KG1 (cell line): Measurements from ENCODE around the gene SMIM3.
"Not testable (repeated sequence)": the region's sequence is repeated elsewhere in the genome, so short reads cannot be mapped to it uniquely, and the experiment has no call there.

Source experiments
- DNase-seq: peaks from one replicate; lab custom pipeline; 2025; lab: John Stamatoyannopoulos, UW

Gene SMIM3

DNA sequence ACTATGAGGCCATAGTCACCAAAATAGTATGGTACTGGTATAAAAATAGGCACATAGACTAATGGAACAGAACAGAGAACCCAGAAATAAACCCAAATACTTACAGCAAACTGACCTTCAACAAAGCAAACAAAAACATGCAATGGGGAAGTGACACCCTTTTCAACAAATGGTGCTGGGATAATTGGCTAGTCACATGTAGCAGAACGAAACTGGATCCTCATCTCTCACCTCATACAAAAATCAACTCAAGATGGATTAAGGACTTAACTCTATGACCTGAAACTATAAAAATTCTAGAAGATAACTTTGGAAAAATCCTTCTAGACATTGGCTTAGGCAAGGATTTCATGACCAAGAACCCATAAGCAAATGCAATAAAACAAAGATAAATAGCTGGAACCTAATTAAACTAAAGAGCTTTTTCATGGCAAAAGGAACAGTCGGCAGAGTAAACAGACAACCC, 14.9 kb downstream of the SMIM3 start:
- not testable (repeated sequence) for DNase-seq

DNA sequence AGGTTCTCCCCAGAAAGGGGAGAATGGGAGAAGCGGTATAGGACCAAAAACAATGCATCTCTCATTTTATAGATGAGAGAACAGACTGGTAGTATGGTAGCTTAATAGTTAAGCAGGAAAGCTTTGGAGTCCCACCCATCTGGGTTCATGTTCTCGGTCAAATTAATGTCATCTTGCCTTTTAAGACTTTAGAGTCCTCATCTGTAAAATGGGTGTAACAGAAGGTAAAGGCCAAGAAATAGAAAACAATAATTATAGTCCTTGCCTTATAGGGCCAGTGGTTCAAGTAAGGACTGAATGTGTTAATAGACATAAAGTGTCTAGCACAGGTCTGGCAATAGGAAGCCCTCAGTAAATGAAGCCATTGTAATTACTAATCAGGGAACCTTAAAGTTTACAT, 16.4 kb downstream of the SMIM3 start:
- DNase-seq: no peak

DNA sequence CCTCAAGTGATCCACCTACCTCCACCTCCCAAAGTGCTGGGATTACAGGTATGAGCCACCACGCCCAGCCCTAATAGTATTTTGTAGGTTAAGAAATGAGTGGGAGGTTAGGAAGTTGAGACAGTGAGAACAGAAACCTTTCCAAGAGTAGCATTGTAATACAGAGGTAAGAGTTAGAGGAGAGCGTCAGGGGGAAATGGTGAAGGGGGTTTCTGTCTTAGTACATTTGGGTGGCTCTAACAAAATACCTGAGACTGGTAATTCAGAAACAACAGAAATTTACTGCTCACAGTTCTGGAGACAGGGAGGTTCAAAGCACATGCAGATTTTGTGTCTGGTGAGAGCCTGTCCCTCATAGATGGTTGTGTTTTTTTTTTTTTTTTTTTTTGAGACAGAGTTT, 18.8 kb downstream of the SMIM3 start:
- DNase-seq: no peak

DNA sequence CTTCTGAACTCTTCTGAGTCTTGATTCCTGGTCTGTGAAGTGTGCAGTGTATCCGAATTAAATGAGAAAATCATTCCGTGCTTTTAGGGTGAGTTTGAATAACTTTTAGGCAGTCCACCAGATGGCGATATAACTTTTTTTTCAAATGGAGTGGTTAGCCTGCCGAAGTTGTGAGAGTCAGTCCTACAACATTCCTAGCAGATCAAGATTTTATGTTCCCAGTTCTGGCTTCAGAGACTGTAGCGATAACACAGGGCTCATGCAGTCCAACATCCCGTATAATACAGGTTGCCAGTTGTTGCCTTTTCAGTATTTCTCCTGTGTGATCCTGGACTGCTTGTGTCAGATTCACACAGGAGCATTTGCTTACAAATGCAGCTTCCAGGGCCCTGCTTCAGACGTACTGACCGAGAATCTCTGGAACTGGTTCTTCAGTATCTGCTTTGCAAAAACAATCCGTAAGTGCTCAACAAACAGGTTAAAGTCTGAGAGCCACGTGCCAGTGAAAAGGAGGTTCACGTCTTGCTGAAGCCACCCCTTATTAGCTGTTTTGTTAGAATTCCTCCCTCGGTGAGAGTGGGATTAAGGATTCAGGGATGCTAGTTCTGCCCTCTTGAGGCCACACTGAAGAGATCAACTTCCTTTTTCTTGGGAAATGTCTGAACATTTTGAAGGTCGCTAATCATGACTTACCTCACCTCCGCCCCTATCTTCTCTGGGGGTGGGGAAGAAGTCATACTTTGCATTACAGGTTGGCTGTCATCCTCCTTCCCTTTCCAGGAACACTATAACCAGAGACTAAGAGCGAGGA, 22.8 kb downstream of the SMIM3 start:
- DNase-seq: peak; percentile 4

DNA sequence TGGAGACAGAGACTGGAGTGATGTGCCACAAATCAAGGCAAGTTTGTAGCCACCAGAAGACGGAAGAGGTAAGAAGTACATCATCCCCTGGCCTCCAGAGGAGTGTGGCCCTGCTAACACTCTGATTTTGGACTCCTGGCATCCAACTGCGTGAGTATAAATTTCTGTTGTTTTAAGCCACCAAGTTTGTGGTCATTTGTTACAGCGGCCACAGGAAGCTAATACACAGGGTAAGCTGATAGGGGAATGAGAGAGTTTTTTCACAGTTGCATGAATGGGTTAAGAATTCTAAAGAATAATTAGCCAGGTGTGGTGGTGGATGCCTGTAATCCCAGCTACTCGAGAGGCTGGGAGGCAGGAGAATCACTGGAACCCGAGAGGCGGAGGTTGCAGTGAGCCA, 25.8 kb downstream of the SMIM3 start:
- no peak for DNase-seq

DNA sequence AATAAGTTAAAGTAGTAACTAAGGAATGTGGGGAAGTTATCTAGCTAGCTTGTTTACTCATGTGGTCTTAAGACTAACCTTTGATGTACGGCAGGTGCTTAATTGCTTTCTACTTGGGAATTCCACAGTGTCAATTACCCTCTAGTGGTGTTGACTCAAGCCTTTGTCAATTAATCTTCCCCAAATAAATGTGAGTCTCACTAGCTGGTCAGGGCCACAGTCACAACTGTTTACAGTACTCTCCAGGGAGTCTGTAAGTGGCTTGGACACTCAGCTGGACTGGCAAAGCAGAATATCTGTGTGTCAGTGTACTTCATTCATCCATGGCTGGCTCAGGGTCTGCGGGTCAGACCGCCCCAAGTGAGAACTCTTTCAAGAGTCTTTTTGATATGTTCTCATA, 30.8 kb downstream of the SMIM3 start:
- no peak for DNase-seq

DNA sequence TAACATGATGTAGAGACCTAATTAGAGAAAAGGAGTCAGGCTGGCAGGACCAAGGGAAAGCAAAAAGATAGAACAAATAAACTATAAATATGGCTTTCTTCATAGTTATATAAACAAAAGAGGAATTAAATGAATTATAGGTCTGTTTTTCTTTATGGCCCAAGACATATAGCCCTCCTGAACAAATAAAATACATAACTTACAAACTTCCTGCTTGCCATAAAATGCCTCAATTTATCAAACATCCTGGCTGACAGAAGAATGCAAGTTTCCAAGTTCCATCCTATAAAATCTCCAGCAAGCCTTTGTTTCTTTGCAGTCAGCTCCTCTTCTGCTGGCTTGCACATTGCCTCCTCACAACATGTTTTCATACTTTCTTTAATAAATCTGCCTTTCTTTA, 36.5 kb downstream of the SMIM3 start:
- DNase-seq: no peak

DNA sequence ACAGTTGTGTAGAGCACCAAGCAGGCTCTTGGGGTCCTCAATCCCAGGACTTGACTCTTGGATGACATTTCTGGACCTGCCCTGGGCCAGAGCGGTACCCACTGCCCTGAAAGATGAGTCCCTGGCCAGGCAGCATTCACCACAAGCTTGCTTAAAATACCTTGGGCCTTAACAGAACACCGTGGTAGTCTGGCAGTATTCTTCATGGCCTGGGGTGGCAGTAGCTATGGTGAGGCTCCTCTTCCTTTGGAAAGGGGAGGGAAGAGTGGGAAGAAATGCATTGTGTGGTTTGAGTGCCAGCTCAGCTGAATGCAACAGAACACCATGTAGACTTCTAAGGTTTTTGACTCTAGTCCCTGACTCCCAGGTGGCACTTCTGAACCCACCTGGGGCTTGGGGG, 38.4 kb downstream of the SMIM3 start:
- no peak for DNase-seq

DNA sequence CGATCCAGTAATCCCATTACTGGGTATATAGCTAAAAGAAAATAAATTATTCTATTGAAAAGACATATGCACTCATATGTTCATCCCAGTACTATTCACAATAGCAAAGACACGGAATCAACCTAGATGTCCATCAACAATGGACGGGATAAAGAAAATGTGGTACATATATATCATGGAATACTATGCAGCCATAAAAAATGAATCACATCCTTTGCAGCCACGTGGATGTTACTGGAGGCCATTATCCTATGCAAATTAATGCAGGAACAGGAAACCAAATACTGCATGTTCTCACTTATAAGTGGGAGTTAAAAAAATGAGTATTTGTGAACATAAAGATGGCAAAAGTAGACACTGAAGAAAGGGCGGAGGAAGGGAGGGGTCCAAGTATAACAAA, 51.2 kb downstream of the SMIM3 start:
- DNase-seq: no peak

DNA sequence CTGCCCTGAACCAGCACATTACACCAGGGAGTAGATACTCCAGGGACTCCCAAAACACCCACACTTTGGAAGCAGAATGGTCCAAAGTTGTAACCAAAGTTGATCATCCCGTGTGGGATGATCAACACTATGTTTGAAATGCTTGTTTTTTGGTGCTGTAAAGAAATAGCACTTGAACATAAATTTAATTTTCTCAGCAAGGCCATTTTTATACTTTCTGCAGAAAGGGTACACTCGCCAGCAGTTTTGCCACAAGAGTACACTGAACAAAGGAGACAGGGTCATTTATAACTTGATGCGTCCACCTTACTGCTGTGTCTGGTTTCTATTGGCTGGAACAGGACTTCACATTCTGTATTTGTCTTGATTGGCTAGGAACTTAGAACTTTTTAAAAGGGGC, 53.3 kb downstream of the SMIM3 start:
- not testable (repeated sequence) for DNase-seq

DNA sequence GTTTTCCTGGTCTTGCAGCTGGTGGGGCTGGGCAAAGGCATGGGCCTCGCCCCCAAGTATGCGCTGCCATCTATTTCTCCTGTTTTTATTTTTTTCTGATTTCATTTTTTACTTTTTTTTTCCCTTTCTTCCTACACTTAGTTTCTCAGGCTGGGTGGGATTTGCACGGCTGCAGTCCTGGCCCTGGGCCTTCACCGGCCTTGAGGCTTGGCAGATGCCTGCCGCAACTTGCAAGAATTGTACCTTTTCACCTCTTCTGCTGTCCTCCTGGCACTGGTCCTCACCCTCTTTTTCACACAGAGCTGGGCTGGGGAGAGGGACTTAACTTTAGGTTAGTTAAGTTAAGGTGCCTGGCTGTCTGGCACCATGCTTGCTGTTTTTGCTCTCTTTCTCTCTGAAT, 57.5 kb downstream of the SMIM3 start:
- no peak for DNase-seq

DNA sequence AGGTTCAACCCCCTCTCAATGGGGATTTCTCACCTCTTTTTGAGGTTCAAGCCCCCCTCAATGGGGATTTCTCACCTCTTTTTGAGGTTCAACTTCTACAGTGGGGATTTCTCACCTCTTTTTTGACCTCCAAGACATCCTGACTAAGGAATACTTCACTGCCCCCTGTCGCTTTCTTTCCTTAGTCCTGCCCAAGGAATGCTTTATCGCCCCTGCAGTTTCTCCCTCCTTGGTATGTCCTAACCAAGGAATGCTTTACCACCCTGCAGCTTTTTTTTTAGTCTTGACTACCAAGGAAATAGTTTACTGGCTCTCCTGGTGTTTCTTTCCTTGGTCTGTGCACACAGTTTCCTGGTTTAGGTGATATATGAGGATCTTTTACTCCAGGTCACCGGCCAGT, 58.1 kb downstream of the SMIM3 start:
- DNase-seq: no peak

DNA sequence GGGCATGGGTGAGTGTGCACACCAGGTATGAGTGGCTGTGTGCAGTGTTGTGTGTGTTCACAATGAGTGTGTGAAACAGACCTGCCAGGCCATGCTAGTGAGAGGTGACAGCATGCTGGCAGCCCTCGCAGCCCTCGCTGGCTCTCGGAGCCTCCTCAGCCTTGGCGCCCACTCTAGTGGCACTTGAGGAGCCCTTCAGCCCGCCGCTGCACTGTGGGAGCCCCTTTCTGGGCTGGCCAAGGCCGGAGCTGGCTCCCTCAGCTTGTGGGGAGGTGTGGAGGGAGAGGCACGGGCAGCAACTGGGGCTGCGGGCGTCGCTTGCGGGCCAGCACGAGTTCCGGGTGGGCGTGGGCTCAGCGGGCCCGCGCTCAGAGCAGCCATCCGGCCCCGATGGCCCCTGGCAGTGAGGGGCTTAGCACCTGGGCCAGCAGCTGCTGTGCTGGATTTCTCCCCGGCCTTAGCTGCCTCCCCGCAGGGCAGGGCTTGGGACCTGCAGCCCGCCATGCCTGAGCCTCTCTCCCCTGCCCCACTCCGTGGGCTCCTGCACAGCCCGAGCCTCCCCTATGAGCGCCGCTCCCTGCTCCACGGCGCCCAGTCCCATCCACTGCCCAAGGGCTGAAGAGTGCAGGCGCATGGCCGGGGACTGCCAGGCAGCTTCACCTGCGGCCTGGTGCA, 66.8 kb downstream of the SMIM3 start:
- DNase-seq: not testable (repeated sequence)

DNA sequence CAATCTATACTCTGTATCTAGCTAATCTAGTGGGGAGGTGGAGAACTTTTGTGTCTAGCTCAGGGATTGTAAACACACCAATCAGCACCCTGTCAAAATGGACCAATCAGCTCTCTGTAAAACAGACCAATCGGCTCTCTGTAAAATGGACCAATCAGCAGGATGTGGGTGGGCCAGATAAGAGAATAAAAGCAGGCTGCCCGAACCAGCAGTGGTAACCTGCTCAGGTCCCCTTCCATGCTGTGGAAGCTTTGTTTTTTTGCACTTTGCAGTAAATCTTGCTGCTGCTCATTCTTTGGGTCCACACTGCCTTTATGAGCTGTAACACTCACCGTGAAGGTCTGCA, 67.7 kb downstream of the SMIM3 start, which contains the start of gene IRGM:
IRGM (plus strand) TSS at position 214 of the 346 bp plus-strand sequence. CDS start 1,603 bp downstream, outside the sequence.
- not testable (repeated sequence) for DNase-seq
